Subcutaneous adipose tissue (tissue), 4 donors: ENCODE data around the gene ABTB2. TPM values are rescaled to one million over a fixed set of nuclear protein-coding genes. Genes with fewer than 3 reads are reported as not detected.

ENCODE experiments used
- total RNA-seq, 4 donors: library from RNA; depleted of rRNA; stranded (reverse); fragments of >200 nt; gene quantifications; one replicate each; pipeline ENCODE4 v1.1.0, GENCODE V29; 2016
- TF ChIP-seq, protein P1 (sequence below): fragments of 450-650 bp; IDR thresholded peaks from one replicate; pipeline ENCODE4 v1.5.1; 2016; ENCODE audit warnings: low read depth, mild to moderate bottlenecking, control low read depth, antibody characterized with exemption, moderate library complexity

The ABTB2 gene
- total RNA-seq, 4 donors from 2014 or later: 0.88 to 1.9 (median 1.0) TPM

GRCh38 chr11:34238966-34239365 is 118.8 kb downstream of the ABTB2 start:
- TF ChIP-seq, protein P1, sequence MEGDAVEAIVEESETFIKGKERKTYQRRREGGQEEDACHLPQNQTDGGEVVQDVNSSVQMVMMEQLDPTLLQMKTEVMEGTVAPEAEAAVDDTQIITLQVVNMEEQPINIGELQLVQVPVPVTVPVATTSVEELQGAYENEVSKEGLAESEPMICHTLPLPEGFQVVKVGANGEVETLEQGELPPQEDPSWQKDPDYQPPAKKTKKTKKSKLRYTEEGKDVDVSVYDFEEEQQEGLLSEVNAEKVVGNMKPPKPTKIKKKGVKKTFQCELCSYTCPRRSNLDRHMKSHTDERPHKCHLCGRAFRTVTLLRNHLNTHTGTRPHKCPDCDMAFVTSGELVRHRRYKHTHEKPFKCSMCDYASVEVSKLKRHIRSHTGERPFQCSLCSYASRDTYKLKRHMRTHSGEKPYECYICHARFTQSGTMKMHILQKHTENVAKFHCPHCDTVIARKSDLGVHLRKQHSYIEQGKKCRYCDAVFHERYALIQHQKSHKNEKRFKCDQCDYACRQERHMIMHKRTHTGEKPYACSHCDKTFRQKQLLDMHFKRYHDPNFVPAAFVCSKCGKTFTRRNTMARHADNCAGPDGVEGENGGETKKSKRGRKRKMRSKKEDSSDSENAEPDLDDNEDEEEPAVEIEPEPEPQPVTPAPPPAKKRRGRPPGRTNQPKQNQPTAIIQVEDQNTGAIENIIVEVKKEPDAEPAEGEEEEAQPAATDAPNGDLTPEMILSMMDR: no peak

GRCh38 chr11:34238533-34238932 is 119.3 kb downstream of the ABTB2 start:
- TF ChIP-seq, protein P1: no peak

DNA sequence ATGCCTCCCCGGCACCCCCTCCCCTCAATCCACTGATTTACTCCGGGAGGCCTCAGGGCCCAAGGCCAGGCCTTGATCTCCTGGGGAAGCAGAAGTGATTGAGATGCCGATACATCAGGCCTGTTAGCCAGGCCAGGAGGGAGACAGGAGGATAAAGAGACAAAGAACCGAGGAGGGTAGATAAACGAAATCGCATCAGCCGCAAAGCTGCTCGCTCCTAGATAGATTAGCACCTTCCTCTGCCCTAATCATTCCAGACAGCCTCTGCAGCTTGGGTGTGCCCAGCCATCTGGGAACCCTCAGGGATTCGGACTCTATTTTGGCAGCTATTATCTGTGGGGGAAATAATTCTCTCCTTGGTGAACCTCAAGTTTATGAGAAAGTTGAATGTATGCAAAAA is 121.2 kb downstream of the ABTB2 start:
- TF ChIP-seq, protein P1: no peak

GRCh38 chr11:34235591-34236071 is 122.2 kb downstream of the ABTB2 start:
- TF ChIP-seq, protein P1: no peak

- TF ChIP-seq, protein P1: no peak
These were observed 122.6 kb downstream of the ABTB2 start for GRCh38 chr11:34235189-34235588.

- TF ChIP-seq, protein P1: no peak
These were observed 123.6 kb downstream of the ABTB2 start for GRCh38 chr11:34234086-34234740.

GRCh38 chr11:34233215-34233614 is 124.6 kb downstream of the ABTB2 start:
- TF ChIP-seq, protein P1: no peak
